A673 (cell line): ENCODE data around the gene C12orf42.

ENCODE experiments used
- EZH2 ChIP-seq: fragments of 200-600 bp; sonication (generic); IDR thresholded peaks from 2 replicates; pipeline ENCODE4 v1.6.1; 2017; ENCODE audit warnings: borderline replicate concordance, low read depth, mild to moderate bottlenecking, mixed read lengths, antibody characterized with exemption, low read length; ENCODE audit not compliant: poor library complexity, severe bottlenecking
- TF ChIP-seq, protein P1 (sequence below): fragments of 300-800, 200-600 bp; sonication (generic); conservative IDR thresholded peaks from 2 replicates; pipeline ENCODE4 v1.5.1; 2017; ENCODE audit warnings: low read depth, mild to moderate bottlenecking, antibody characterized with exemption, low read length, moderate library complexity, mixed read lengths

DNA sequence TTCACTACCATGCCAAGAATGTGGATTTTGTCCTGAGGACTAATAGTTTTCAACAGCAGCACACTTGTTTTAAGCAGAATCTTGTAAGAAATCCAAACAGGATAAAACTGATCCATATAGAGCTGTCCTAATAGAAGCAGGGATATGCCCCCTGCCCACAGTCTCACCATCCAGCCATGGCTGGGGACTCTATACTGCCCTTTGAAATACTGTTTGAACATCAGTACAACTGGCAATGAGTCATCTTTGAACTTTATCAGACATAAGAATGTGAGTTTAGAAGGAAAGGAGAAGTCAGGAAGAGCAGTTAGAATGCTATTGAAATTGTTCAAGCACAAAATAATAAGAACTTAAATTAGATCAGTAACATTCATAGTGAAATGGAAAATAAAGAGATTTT lies 3.8 kb upstream of the C12orf42 start:
- TF ChIP-seq EZH2: no peak
- TF ChIP-seq, protein P1, sequence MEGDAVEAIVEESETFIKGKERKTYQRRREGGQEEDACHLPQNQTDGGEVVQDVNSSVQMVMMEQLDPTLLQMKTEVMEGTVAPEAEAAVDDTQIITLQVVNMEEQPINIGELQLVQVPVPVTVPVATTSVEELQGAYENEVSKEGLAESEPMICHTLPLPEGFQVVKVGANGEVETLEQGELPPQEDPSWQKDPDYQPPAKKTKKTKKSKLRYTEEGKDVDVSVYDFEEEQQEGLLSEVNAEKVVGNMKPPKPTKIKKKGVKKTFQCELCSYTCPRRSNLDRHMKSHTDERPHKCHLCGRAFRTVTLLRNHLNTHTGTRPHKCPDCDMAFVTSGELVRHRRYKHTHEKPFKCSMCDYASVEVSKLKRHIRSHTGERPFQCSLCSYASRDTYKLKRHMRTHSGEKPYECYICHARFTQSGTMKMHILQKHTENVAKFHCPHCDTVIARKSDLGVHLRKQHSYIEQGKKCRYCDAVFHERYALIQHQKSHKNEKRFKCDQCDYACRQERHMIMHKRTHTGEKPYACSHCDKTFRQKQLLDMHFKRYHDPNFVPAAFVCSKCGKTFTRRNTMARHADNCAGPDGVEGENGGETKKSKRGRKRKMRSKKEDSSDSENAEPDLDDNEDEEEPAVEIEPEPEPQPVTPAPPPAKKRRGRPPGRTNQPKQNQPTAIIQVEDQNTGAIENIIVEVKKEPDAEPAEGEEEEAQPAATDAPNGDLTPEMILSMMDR: no peak
